Right lobe of liver (tissue), 6 donors: Measurements from ENCODE around the gene PAX9. TPM values are rescaled to one million over a fixed set of nuclear protein-coding genes. Genes with fewer than 3 reads are reported as not detected.
A peak's percentile ranks its signal among the peaks of the same experiment; 100 is the strongest.

ENCODE experiments used
- ATAC-seq, 4 donors: fragments of 200-7000 bp; cut with Tn5 transposase; one replicate each; pipeline ENCODE4 v1.9.1; 2020; ENCODE audit warnings: mild to moderate bottlenecking in 4 of 4, moderate library complexity in 4 of 4
- DNase-seq, 3 donors: peaks; one replicate each; pipeline ENCODE4 v3.0.0-alpha.2; 2020
- H3K27ac ChIP-seq, 3 donors: fragments of 200-600 bp; one replicate each; pipeline ENCODE4 v1.8.0; 2022
- H3K27me3 ChIP-seq, 2 donors: fragments of 200-600 bp; one replicate each; pipeline ENCODE4 v1.8.0; 2022
- H3K36me3 ChIP-seq, 4 donors: fragments of 200-600 bp; sonication (generic) in 1 of 4; one replicate each; pipeline versions ENCODE4 v1.5.1 to v1.8.0; 2017 to 2022; ENCODE audit warnings: control low read depth in 1 of 4
- H3K4me1 ChIP-seq, 4 donors: fragments of 200-600 bp; sonication (generic) in 1 of 4; one replicate each; pipeline versions ENCODE4 v1.5.1 to v1.8.0; 2017 to 2022; ENCODE audit warnings: control low read depth in 1 of 4
- H3K4me3 ChIP-seq, 3 donors: fragments of 200-600 bp; one replicate each; pipeline ENCODE4 v1.8.0; 2022
- H3K9me3 ChIP-seq, 4 donors: fragments of 200-600 bp; sonication (generic) in 1 of 4; one replicate each; pipeline versions ENCODE4 v1.5.1 to v1.8.0; 2017 to 2022; ENCODE audit warnings: control low read depth in 1 of 4
- POLR2A ChIP-seq: fragments of 450-650 bp; IDR thresholded peaks from one replicate; pipeline ENCODE4 v1.6.1; 2017; ENCODE audit warnings: antibody characterized with exemption, mild to moderate bottlenecking
- WGBS: methylation state at CpG from one replicate; pipeline ENCODE4 v1.1.6; 2018; ENCODE audit warnings: low coverage, low lambda C conversion rate; ENCODE audit not compliant: insufficient coverage; ENCODE audit errors: missing lambda C conversion rate; 5-methylcytosine and 5-hydroxymethylcytosine counted together
- intact Hi-C, 2 donors: fragments of 100-400 bp; cut with DNase I; formaldehyde crosslinking; loops; one replicate each; pipeline versions ENCODE4 v1.11.2 to v1.14.1; 2022
- total RNA-seq, 6 experiments: library from RNA; depleted of rRNA in 2 of 6; stranded (reverse); fragments of >200 nt in 2 of 6; fragmentation: NEBNext Ultra II Directional in 3 of 6; extraction: Animal tissue kit (Norgen Biotek cat#: 25700) in 3 of 6; gene quantifications; one replicate each; pipeline versions ENCODE4 v1.1.0 to v1.2.4, GENCODE V29; 2016 to 2023
- TF ChIP-seq, protein P1 (sequence below), 4 donors: fragments of 200-600 bp in 3 of 4; fragments of 450-650 bp in 1 of 4; IDR thresholded peaks; one replicate each; pipeline versions ENCODE4 v1.5.1 to v1.8.0; 2016 to 2022; ENCODE audit warnings: antibody characterized with exemption in 4 of 4, mild to moderate bottlenecking in 2 of 4
- donor health status: DM: no; HTN: yes; CAD: no.
- donor health status: DM: no; HTN: no; CAD: no.
- donor health status: DM: no; HTN: no; CAD: no.
- donor health status: DM: no; HTN: yes; CAD: no.
- donor health status: DM: no; HTN: yes; CAD: no.

PAX9 gene
- total RNA-seq, 6 experiments from 2014 or later: not detected

DNA sequence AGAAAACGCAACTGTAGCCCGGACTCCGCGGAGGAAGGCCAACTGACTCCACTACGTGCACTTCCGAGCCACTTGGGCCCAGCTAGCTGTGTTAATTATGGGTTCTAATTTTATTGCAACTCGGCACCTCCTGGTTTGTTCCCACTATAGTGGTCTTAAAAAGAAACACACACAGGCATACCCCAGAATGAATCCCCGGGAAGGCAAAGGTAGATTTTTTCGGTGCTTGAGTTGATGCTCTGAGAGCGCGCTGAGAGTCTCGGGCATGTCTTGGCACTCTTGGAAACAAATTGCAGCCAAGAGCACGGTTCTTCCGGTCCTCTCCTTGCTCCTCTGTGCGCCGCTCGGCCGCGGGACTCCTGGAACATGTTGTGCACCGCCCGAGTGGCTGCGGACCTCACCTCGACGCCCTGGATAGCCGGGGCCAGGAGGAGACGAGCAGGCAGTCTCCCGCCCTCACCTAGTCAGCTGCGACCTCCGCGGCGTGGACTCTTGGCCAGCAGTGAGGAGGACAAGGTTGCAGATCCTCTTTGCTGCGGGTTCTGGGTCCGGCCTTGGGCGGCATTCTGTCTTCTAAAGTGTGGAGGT, 6.8 kb upstream of the PAX9 start:
- 5% methylated on average over 12 of the region's 34 CpGs for WGBS
- peaks cover 0 to 3% (median 0%) of the 10 kb centered on the region in 4 donors for H3K4me1 ChIP-seq
- no peak for ATAC-seq
- H3K27ac ChIP-seq: no peak overlapping the region
- TF ChIP-seq POLR2A: no peak
- TF ChIP-seq, protein P1, sequence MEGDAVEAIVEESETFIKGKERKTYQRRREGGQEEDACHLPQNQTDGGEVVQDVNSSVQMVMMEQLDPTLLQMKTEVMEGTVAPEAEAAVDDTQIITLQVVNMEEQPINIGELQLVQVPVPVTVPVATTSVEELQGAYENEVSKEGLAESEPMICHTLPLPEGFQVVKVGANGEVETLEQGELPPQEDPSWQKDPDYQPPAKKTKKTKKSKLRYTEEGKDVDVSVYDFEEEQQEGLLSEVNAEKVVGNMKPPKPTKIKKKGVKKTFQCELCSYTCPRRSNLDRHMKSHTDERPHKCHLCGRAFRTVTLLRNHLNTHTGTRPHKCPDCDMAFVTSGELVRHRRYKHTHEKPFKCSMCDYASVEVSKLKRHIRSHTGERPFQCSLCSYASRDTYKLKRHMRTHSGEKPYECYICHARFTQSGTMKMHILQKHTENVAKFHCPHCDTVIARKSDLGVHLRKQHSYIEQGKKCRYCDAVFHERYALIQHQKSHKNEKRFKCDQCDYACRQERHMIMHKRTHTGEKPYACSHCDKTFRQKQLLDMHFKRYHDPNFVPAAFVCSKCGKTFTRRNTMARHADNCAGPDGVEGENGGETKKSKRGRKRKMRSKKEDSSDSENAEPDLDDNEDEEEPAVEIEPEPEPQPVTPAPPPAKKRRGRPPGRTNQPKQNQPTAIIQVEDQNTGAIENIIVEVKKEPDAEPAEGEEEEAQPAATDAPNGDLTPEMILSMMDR (IDR thresholded peaks at IDR 0.05): no peak
- no peak overlapping the region for H3K4me3 ChIP-seq
- no peaks in the 10 kb centered on the region for H3K36me3 ChIP-seq
- H3K9me3 ChIP-seq: no peaks in the 10 kb centered on the region
- intact Hi-C loops: no loop called here
- DNase-seq: no peak
- H3K27me3 ChIP-seq: peaks cover 27 to 66% of the 10 kb centered on the region in 2 donors

DNA sequence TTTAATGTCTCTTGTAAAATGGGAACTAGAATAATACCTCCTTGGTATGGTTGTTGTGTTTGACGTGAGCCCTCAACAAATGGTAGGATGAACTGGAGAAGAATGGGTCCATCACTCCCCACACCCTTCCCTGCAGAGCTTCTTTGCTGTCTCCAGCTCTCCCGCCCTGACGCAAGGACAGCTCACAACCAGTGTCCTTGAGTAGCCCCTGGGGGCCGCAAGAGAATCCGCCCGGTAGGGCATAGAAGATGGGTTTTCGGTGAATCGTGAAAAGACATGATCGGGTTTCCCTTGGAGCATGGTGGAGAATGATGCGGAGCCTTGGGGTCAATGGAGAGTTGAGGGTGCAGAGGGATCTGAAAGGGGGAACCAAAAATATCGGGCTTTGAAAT, 6.1 kb upstream of the PAX9 start:
- Histone ChIP-seq H3K36me3 (no peaks in the 10 kb centered on the region), H3K27ac (no peak overlapping the region), H3K4me1 (peaks cover 0 to 3% (median 0%) of the 10 kb centered on the region in 4 donors), H3K4me3 (no peak overlapping the region), H3K9me3 (no peaks in the 10 kb centered on the region), H3K27me3 (peaks cover 24 to 66% of the 10 kb centered on the region in 2 donors)
- DNase-seq (no peak), ATAC-seq (no peak)
- intact Hi-C loops: no loop called here
- TF ChIP-seq, protein P1 (IDR thresholded peaks at IDR 0.05): no peak
- TF ChIP-seq POLR2A: no peak
- whole genome bisulfite sequencing: 12% methylated on average over 11 of the region's 11 CpGs

DNA sequence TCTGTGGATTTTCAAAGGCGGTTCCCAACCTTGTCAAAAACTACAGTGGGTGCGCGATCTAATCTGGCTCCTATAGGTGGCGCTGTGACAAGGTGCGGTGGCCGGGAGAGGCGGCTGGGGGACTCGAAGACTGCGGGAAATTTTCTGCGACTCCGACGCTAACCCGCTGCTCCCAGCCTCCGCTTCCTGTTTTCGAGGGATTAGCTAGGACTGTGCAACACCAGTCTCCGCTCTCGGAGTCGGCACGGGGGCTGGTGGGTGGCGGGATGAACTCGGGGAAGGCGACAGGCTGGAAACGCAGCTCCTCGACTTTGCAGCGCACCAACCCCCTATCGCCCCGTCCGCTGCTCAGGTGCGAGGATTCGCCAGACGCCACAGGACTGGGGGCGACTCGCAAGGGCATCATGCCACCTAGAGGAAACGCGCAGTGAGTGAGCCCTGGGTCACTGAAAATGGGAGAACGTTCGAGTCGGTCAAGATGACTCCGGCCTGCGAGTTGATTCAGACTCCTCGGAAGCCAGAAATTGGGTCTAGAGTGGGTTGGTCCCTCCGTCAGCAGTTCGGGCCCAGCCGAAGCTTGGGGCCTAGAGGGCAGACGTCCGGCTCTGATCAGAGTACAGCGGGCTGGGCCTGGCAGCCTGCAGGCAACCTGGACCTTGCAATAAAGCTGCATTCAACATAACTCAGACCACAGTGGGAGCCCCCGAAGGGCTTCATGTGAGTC, 5.5 kb upstream of the PAX9 start:
- peaks cover 30 to 69% of the 10 kb centered on the region in 2 donors for H3K27me3 ChIP-seq
- H3K4me3 ChIP-seq: no peak overlapping the region
- peaks cover 0 to 3% (median 0%) of the 10 kb centered on the region in 4 donors for H3K4me1 ChIP-seq
- DNase-seq: peak in 1 of 3 donors; percentile 19
- 10% methylated on average over 18 of the region's 48 CpGs for WGBS
- H3K9me3 ChIP-seq: no peaks in the 10 kb centered on the region
- H3K27ac ChIP-seq: no peak overlapping the region
- TF ChIP-seq POLR2A: no peak
- TF ChIP-seq, protein P1 (IDR thresholded peaks at IDR 0.05): peak; percentile 9 to 30 (median 25)
- H3K36me3 ChIP-seq: no peaks in the 10 kb centered on the region
- intact Hi-C loops: no loop called here
- ATAC-seq: peak; percentile 30 to 51 (median 32)

DNA sequence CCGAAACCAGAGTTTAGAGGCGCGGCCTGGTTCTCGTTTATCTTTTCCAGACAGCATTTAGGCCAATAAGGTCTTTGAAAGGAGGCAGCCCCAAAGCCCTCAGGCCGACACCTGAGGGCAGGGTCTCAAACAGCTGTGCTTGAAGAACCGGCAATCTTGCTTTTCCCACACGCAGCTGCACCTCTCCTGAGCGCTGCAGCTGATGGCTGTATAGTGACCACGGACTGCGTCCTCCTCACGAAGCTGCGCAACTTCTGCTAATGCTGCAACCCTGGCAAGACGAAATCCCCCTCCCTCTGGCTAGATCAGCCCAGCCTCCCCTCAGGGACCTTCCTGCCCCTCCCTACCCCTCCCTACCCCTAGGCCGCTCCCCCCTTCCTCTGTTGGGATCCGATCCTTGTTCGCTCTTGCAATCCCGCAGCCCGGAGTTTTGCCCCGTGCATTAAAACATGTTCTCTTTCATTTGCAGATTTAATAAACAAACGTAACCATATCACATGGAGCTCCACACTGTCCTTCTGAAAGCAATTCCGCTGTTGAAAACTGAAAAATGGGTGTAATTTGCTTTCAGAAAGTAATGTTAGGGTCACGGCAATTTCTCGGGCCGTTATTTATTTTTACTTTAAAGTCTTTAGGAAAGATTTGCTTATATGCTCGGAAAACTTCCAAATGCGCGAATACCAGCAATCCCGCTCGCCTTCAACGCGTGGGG, 4.8 kb upstream of the PAX9 start:
- intact Hi-C loops: no loop called here
- TF ChIP-seq POLR2A: no peak
- TF ChIP-seq, protein P1 (IDR thresholded peaks at IDR 0.05): no peak
- no peaks in the 10 kb centered on the region for H3K36me3 ChIP-seq
- no peak overlapping the region for H3K27ac ChIP-seq
- DNase-seq: no peak
- ATAC-seq: no peak
- peaks cover 0 to 9% (median 3%) of the 10 kb centered on the region in 4 donors for H3K4me1 ChIP-seq
- no peak overlapping the region for H3K4me3 ChIP-seq
- H3K9me3 ChIP-seq: no peaks in the 10 kb centered on the region
- peaks cover 30 to 73% of the 10 kb centered on the region in 2 donors for H3K27me3 ChIP-seq
- 5% methylated on average over 23 of the region's 31 CpGs for WGBS
